ENCODE data around the gene PKP4. TPM values are rescaled to one million over a fixed set of nuclear protein-coding genes. Genes with fewer than 3 reads are reported as not detected.
"Not testable (repeated sequence)": the region's sequence is repeated elsewhere in the genome, so short reads cannot be mapped to it uniquely, and the experiment has no call there.

Gene PKP4
- total RNA-seq, 1 experiment from 2014 or later, result 147 TPM

GRCh38 chr2:158701101-158701500 is 244.3 kb downstream of the PKP4 start:
- Mint-ChIP-seq H3K9me3 (ENCODE audit: unreplicated experiment) (peaks cover 45% of the 10 kb centered on the region), H3K4me1 (ENCODE audit: low read depth, unreplicated experiment) (no peaks in the 10 kb centered on the region), H3K27me3 (ENCODE audit: insufficient read depth, unreplicated experiment) (no peaks in the 10 kb centered on the region), H3K4me3 (ENCODE audit: unreplicated experiment) (no peak overlapping the region), H3K27ac (ENCODE audit: unreplicated experiment) (no peak overlapping the region), H3K36me3 (ENCODE audit: insufficient read depth, unreplicated experiment) (no peaks in the 10 kb centered on the region)
- TF ChIP-seq CTCF (IDR thresholded peaks at IDR 0.05; ENCODE audit: insufficient read depth in 1 of 2, low read depth in 1 of 2, low read length in 1 of 2, severe bottlenecking in 1 of 2, unreplicated experiment in 1 of 2), result no peak
- CTCF ChIA-PET, result interaction anchor here (0.6 kb wide), 1 partner anchor 17 kb away, joined by 4 read pairs; no protein-coding TSS in a partner anchor
- no peak overlapping the region for H3K4me3 ChIP-seq (ENCODE audit: low read depth, low read length)
- DNase-seq, result no peak
- no peaks in the 10 kb centered on the region for H3K36me3 ChIP-seq (ENCODE audit: control insufficient read depth, insufficient read depth, low read length)
- intact Hi-C loops (cut with micrococcal nuclease; ENCODE audit: unreplicated experiment), result no loop called here
- H3K4me1 ChIP-seq, result no peaks in the 10 kb centered on the region; the same call in 1 of the 2 replicates
- H3K9me3 ChIP-seq, result peaks cover 20% of the 10 kb centered on the region
- POLR2A ChIA-PET, result interaction anchor here (0.5 kb wide), 1 partner anchor 417 kb away, joined by 4 read pairs; no protein-coding TSS in a partner anchor
- H3K27me3 ChIP-seq (replicated peaks; ENCODE audit: control insufficient read depth, insufficient read depth, low read length), result no peaks in the 10 kb centered on the region
- no TSS peak for BruUV-seq (replicated peaks)

- BruUV-seq (replicated peaks), result no TSS peak
Measured at GRCh38 chr2:158702740-158703139, 246.0 kb downstream of the PKP4 start.

GRCh38 chr2:158704724-158705465 is 248.1 kb downstream of the PKP4 start:
- peaks cover 24% of the 10 kb centered on the region for H3K9me3 Mint-ChIP-seq (ENCODE audit: unreplicated experiment)
- H3K36me3 ChIP-seq (ENCODE audit: control insufficient read depth, insufficient read depth, low read length); intact Hi-C loops (cut with micrococcal nuclease; ENCODE audit: unreplicated experiment); CTCF ChIA-PET; H3K4me3 Mint-ChIP-seq (ENCODE audit: unreplicated experiment); H3K27me3 Mint-ChIP-seq (ENCODE audit: insufficient read depth, unreplicated experiment); H3K4me3 ChIP-seq (ENCODE audit: low read depth, low read length); H3K36me3 Mint-ChIP-seq (ENCODE audit: insufficient read depth, unreplicated experiment); POLR2A ChIA-PET; DNase-seq; H3K4me1 ChIP-seq; H3K27ac Mint-ChIP-seq (ENCODE audit: unreplicated experiment); H3K4me1 Mint-ChIP-seq (ENCODE audit: low read depth, unreplicated experiment); BruUV-seq (replicated peaks); H3K27me3 ChIP-seq (replicated peaks; ENCODE audit: control insufficient read depth, insufficient read depth, low read length); H3K9me3 ChIP-seq: not testable (repeated sequence)

More at GRCh38 chr2:158702740-158703139, 246.0 kb downstream of the PKP4 start:
- no peaks in the 10 kb centered on the region for H3K27me3 ChIP-seq (replicated peaks; ENCODE audit: control insufficient read depth, insufficient read depth, low read length)
- no peaks in the 10 kb centered on the region for H3K36me3 ChIP-seq (ENCODE audit: control insufficient read depth, insufficient read depth, low read length)
- no peaks in the 10 kb centered on the region for H3K27me3 Mint-ChIP-seq (ENCODE audit: insufficient read depth, unreplicated experiment)
- no peaks in the 10 kb centered on the region for H3K4me1 Mint-ChIP-seq (ENCODE audit: low read depth, unreplicated experiment)
- TF ChIP-seq CTCF (IDR thresholded peaks at IDR 0.05; ENCODE audit: insufficient read depth in 1 of 2, low read depth in 1 of 2, low read length in 1 of 2, severe bottlenecking in 1 of 2, unreplicated experiment in 1 of 2), result no peak
- ChIA-PET POLR2A (no interaction called here), CTCF (no interaction called here)
- H3K4me1 ChIP-seq, result no peaks in the 10 kb centered on the region
- no peak overlapping the region for H3K4me3 Mint-ChIP-seq (ENCODE audit: unreplicated experiment)
- peaks cover 10% of the 10 kb centered on the region for H3K9me3 ChIP-seq
- intact Hi-C loops (cut with micrococcal nuclease; ENCODE audit: unreplicated experiment), result no loop called here
- H3K36me3 Mint-ChIP-seq (ENCODE audit: insufficient read depth, unreplicated experiment), result no peaks in the 10 kb centered on the region
- no peak for DNase-seq
- peaks cover 30% of the 10 kb centered on the region for H3K9me3 Mint-ChIP-seq (ENCODE audit: unreplicated experiment)
- no peak overlapping the region for H3K4me3 ChIP-seq (ENCODE audit: low read depth, low read length)
- H3K27ac Mint-ChIP-seq (ENCODE audit: unreplicated experiment), result no peak overlapping the region
